NCI-H345 treated with DMSO at 0.1 percent for 48 hours (cell line): ENCODE measurements around the gene C22orf15.

Source experiments
- DNase-seq: peaks from one replicate; lab custom pipeline; 2025; ENCODE audit not compliant: unreplicated experiment; lab: John Stamatoyannopoulos, UW

The C22orf15 gene

DNA sequence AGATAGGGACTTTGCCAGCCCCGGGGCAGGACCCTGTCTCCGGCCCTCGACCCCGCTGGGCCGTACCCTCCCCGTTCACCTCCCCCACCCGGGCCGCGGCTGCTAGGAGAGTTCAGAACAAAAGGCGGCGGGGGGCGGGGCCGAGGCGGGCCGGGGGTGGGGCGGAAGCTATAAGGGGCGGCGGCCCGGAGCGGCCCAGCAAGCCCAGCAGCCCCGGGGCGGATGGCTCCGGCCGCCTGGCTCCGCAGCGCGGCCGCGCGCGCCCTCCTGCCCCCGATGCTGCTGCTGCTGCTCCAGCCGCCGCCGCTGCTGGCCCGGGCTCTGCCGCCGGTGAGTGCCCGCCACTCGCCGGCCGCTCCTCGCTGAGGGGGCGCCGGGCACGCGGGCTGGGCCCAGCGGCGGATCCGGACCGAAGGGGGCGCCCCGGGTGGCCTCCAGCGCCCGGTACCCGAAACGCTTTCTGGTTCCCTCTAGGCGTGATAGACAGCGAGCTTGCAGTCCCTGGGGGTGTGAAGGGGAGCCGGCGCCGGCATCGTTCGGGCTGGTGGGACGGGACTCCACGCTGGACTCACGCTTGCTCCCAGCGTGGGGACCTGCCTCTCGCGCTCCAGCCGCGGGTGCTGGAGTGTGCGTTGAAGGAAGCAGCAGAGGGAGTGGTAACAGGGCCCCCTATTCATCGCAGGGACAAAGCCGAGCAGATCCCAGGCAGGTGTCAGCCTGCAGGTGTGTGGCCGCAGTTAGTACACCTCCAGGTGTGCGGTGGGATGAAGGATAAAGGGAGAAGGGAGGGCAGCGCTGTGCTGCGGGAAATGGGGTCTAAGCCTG lies 10.1 kb downstream of the C22orf15 start, which contains the start of gene MMP11:
TSS of gene MMP11 (plus strand) at position 201 of the 825 bp plus-strand sequence. CDS start at position 223, 22 bp downstream.
- DNase-seq, result peak; percentile 57

DNA sequence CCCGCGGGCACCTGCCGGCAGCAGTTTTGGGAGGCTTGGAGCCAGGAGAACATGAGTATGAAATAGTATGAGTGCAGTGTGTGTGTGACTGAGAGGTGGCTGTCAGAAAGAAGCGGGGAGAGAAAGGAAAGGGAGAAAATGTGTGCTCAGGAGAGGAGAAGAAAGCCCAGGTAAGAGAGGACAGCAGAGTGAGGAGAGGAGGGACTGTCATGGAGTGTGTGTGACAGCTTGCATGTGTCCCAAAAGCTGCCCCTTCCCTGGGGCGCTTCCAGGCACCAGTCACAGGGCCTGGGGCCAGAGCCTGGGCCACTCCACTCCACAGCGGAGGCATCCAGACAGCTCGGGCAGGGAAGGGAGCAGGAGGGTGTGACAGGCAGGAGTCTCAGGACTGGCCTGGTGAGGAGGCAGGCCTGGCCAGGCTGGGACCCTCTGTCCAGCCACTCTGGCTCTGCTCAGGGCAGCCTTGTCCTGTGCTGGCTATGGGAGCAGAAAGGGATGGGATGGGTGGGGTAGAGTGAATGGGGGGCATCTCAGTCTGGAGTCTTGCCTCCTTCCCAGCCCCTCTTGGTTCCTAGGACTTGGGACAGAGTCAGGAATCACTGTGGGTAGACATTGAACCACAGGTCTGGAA lies 10.8 kb downstream of the C22orf15 start:
- no peak for DNase-seq

DNA sequence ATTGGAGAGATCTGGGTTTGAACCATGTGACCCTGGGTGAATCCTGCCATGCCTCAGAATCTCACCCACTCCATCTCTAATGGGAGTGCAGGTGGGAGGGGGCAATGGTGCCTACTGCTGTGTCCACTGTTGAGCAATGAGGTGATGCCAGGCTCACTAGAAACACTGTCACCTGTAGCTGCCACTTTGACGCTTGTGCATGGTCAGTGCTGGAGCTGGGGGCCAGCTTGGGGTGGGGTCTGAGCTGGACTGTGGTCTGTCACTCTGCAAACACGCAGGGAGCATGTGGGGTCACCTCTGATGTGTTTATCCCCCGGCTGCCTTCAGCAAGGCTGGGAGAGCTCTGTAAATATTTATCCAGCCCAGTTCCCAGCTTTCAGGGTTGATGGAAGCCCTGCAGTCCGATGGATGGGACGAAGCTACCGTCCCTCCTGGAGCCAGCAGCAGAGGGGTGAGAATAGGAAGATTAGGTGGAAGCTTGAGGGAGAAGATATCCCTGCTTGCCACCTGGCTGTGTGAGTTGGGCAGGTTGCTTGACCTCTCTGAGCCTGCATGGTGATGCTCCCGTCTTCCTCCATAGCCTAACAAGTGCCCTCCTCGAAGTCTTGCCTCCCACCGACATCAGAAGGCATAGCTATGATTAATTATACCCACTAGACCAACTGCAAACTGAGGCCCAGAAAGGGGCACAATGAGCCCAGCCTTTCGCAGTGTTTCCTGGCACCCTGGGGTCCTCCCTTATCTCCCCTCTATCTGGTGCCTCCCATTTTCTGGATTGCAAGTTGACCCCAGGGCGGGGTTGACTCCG lies 11.5 kb downstream of the C22orf15 start:
- DNase-seq, result no peak

DNA sequence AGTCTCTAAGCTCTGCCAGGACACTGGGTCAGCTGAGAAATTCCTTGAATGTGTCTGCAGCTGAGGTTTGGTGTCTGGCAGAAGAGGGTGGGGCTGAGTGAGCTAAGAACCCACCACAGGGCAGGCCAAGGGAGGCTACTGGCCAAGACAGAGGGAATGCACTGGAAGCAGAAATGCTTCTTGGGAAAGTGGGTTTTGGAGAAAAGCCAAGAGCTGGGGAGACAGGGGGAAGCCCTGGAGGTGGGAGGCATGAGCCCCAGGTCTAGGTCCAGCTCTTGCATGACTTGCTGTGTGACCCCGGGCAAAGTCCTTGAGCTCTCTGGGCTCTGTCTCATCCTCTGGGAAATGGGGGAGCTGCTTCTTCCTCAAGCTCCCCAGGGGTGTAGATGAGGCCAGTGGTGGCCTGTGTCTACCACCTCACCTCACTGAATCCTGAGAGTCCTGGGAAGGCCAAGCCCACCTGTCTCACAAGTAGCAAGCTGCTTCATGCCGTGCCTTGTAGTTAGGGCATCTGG lies 12.2 kb downstream of the C22orf15 start:
- DNase-seq, result no peak

DNA sequence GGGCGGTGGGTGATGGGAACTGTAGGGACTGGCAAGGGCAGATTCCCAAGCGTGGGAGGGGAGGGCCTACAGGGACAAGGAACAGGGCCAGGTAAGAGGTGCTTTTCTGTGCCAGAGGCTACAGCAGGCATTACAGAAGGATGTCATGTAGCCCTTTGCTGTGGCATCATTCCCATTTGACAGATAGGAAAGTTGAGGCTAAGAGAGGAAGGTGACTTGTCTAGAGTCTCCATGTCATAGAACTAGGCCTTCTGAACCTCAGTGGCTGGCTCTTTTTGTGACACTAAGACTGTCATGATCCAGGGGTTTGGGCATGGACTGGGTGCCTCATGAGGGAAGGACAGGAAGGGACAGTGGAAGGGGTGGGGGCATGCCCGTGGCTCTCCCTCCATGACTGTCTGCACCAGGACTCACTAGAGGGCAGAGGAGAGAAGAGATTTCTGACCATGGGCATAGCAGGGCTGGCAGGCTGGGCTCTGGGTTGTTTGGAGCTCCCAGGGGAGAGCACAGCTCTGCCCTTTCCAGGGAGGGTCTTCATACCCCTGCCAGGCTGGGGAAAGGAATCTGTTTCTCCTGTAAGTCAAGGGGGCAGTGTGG lies 13.1 kb downstream of the C22orf15 start:
- DNase-seq, result no peak

DNA sequence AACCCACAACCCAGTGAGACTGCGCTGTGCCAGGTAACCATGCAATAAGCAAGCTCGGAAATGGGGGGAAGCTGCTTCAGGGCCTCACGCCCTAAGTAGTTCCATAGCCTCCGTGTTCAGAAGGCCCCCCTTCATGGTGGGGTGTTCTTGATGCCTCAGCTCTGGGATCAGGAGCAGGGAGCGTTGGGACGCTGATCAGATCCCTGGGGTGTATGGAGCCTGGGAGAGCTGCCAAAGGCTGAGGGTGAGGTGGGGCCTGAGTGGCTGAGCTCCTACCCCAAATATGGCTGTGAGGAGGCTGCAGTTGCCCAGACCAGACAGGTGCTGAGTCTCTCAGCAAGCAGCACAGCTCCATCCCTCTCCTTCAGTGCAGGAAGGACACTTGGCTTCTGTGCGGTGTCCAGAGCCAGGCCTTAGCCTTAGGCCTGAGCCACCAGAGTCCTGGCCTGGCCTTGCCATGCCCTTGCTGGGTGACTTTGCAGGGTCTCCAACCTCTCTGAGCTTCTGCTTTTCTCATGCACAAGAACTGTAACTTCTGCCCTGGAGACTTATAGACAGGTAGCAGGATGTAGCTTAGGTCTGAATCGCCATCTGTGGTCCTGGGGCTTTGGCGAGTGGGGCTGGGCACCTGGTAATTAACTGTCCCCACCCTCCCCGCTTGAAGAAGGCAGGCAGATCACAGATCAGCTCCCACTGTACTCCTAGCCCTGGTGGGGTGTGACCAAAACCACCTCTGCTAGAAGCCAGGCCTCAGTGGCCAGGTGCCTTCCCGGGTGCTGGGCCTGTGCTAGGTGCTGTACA lies 15.2 kb downstream of the C22orf15 start:
- DNase-seq, result no peak

DNA sequence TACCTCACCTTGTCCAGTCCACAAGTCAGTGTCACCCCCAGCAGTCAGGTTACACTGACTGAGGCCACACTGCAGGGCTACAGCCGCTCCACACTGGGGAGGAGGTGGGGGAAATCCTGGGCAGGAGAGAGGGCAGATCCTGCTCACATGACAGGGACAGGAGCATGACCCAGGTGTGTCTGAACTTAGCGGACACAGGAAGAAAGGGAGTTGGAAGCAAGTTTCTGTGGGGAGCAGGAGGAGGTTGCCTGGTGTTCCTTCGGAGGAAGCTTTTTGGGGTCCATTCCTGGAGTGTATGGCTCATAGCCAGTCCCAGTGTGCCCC lies 15.7 kb downstream of the C22orf15 start:
- DNase-seq, result no peak

DNA sequence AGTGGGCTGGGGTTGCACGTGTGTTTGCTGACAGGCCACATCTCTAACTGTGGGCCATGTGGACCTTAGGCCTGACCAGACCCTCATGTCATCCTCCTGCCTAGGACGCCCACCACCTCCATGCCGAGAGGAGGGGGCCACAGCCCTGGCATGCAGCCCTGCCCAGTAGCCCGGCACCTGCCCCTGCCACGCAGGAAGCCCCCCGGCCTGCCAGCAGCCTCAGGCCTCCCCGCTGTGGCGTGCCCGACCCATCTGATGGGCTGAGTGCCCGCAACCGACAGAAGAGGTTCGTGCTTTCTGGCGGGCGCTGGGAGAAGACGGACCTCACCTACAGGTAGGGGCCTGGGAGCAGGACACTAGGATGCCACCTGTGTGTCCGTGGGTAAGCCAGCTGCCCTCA lies 16.3 kb downstream of the C22orf15 start:
- no peak for DNase-seq

DNA sequence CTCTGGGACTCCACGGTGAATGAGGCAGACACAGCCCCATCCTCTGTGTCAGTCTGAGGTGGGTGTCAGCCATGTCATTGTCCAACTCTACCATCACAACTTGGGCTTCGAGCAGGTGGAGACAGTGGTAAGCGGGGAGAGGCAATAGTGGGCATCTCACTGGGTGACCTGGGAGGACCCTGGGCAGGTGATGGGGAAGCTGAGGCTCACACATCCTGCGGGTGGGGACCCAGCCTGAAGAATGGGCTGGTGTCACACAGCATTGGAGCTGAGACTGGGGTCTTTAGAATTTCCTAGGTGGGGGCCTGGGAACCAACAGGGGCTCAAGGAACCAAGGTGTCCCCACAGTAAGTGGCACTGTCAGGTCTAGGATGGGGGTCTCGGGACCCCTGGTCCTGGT lies 16.9 kb downstream of the C22orf15 start:
- DNase-seq, result no peak

DNA sequence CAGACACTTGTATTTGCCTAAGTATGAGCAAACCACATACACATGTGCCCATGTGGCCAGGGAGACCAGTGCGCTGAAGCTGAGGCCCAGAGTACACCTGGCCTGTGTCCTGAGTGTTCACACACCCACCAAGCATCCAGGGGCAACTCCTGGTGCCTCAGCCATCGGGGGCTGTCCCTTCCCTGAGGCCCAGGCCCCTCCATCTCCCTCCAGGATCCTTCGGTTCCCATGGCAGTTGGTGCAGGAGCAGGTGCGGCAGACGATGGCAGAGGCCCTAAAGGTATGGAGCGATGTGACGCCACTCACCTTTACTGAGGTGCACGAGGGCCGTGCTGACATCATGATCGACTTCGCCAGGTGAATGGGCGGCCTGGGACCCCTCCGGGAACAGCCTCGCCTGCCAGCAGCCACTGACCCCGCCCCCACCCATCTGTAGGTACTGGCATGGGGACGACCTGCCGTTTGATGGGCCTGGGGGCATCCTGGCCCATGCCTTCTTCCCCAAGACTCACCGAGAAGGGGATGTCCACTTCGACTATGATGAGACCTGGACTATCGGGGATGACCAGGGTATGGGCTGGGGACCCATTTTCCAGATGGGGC lies 17.5 kb downstream of the C22orf15 start:
- DNase-seq, result no peak

DNA sequence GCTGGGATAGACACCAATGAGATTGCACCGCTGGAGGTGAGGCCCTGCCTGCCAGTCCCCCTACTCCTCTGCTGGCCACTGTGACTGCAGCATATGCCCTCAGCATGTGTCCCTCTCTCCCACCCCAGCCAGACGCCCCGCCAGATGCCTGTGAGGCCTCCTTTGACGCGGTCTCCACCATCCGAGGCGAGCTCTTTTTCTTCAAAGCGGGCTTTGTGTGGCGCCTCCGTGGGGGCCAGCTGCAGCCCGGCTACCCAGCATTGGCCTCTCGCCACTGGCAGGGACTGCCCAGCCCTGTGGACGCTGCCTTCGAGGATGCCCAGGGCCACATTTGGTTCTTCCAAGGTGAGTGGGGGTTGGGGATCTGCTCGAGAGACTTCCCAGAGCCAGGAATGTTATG lies 18.3 kb downstream of the C22orf15 start:
- no peak for DNase-seq

DNA sequence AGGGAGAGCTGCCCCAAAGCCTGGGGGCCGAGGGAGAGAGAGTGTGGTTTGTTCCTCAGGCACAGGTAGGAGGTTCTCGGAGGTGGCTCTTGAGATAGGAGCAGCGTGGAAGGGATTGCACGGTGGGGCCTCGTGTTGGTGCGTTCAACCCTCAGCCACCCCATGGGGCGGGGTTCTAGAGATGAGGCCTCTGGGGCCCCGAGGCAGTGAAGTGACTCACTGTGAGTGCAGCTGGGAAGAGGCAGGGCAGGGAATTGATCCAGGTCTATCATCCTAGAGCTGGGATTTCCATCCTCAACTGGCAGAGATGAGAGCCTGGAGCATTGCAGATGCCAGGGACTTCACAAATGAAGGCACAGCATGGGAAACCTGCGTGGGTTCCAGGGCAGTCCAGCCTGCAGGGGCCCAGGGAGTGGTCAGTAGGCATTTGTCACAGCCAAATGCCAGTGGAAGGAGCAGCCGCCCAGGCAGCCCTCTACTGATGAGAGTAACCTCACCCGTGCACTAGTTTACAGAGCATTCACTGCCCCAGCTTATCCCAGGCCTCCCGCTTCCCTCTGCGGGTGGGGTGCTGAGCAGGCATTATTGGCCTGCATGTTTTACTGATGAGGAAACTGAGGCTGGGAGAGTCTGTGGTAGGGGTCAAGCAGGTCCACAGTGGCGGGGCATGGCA lies 18.9 kb downstream of the C22orf15 start:
- no peak for DNase-seq

DNA sequence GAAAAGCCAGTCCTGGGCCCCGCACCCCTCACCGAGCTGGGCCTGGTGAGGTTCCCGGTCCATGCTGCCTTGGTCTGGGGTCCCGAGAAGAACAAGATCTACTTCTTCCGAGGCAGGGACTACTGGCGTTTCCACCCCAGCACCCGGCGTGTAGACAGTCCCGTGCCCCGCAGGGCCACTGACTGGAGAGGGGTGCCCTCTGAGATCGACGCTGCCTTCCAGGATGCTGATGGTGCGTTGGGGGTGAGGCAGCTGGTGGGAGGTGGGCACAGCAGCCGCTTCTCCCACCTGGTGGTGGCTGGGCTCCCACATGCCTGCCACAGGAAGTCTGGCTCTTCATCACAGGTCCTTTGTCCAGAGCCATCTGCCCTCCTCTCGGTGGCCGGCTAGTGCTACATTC lies 19.5 kb downstream of the C22orf15 start:
- DNase-seq, result no peak

DNA sequence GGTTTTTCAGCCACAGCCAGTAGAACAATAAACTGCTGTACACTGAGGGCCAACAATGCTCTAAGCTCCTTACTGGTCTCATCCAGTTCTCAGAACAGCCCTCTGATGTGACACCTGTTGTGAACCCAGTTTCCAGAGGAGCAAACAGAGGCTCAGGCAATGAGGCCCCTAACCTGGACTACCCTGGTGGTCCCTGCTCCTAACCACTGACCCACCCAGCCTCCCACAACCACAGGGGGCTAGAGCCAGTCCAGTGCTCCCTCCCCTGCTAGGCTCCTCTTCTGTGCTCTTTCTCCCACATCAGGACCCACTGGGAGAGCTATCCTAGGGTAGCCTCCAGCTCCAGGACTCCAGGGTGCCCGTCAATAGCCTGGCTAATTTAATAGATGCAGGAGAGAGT lies 19.9 kb downstream of the C22orf15 start:
- DNase-seq, result no peak

DNA sequence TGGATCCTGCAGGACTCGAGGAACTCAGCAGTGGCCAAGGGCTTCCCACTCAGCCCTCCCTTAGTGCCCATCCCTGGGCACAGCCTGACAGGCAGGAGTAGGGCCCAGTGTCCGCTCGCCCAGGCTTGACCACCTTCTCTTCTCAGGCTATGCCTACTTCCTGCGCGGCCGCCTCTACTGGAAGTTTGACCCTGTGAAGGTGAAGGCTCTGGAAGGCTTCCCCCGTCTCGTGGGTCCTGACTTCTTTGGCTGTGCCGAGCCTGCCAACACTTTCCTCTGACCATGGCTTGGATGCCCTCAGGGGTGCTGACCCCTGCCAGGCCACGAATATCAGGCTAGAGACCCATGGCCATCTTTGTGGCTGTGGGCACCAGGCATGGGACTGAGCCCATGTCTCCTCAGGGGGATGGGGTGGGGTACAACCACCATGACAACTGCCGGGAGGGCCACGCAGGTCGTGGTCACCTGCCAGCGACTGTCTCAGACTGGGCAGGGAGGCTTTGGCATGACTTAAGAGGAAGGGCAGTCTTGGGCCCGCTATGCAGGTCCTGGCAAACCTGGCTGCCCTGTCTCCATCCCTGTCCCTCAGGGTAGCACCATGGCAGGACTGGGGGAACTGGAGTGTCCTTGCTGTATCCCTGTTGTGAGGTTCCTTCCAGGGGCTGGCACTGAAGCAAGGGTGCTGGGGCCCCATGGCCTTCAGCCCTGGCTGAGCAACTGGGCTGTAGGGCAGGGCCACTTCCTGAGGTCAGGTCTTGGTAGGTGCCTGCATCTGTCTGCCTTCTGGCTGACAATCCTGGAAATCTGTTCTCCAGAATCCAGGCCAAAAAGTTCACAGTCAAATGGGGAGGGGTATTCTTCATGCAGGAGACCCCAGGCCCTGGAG lies 20.7 kb downstream of the C22orf15 start:
- DNase-seq, result no peak

DNA sequence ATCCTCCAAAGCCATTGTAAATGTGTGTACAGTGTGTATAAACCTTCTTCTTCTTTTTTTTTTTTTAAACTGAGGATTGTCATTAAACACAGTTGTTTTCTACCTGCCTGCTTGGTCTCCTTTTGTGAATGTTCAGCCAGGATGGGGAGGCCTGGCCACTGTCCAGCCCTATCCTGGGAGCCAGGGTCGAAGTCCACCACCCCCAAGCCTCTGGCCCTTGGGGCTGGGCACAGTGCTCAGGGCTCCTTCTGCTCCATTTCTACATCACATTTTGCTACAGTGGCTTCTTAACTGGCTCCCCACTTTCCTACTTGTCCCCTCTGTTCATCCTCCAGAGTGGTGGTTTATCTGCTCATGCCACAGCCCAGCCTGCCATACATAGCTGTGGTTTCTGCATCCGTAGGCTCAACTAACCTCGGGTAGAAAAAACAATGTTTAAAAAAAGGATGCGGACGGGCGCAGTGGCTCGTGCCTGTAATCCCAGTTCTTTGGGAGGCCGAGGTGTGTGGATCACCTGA lies 21.5 kb downstream of the C22orf15 start:
- no peak for DNase-seq

DNA sequence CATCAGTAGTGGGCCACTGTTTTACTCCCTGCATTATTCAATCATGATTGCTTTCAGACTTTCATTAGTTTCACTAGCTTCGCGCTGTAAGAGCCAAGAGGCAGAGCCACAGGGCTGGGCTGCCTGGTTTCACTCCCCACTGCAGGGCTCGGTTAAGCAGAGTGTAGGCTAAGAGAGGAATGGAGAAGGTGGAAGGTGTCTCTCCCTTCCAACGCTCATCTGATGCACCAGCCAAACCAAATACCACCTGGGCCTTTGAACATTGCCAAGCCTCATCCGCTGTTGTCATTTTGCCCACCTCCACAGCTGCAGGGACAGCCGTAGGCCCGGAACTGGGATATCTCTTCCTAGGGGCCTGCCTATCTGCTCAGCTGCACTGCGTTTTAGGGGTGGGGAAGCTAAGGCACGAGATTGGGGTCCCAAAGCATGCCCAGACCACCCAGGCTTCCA lies 23.5 kb downstream of the C22orf15 start:
- DNase-seq, result no peak
